T-helper 2 cell treated with Interferon-gamma antibody and Interleukin-4, amounts not matched to agents 5 μg/mL and 100 μg/mL, for 36 hours (primary cell): ENCODE results near the gene WNT9B.

Experiments used
- DNase-seq: peaks from one replicate; pipeline ENCODE4 v3.0.0; 2021; ENCODE audit warnings: low spot score
- H3K27ac Mint-ChIP-seq: one replicate; pipeline ENCODE4 v1.8.0; 2021; ENCODE audit warnings: mild to moderate bottlenecking, mixed read lengths
- H3K27me3 Mint-ChIP-seq: one replicate; pipeline ENCODE4 v1.8.0; 2021; ENCODE audit warnings: low read depth, mixed read lengths
- H3K36me3 Mint-ChIP-seq: one replicate; pipeline ENCODE4 v1.8.0; 2021; ENCODE audit warnings: low read depth, mixed read lengths
- H3K4me1 Mint-ChIP-seq: one replicate; pipeline ENCODE4 v1.8.0; 2021; ENCODE audit warnings: low read depth, mixed read lengths
- H3K4me3 Mint-ChIP-seq: one replicate; pipeline ENCODE4 v1.8.0; 2022; ENCODE audit warnings: mild to moderate bottlenecking, moderate library complexity, mixed read lengths
- H3K9me3 Mint-ChIP-seq: one replicate; pipeline ENCODE4 v1.8.0; 2021; ENCODE audit warnings: mixed read lengths

WNT9B gene

DNA sequence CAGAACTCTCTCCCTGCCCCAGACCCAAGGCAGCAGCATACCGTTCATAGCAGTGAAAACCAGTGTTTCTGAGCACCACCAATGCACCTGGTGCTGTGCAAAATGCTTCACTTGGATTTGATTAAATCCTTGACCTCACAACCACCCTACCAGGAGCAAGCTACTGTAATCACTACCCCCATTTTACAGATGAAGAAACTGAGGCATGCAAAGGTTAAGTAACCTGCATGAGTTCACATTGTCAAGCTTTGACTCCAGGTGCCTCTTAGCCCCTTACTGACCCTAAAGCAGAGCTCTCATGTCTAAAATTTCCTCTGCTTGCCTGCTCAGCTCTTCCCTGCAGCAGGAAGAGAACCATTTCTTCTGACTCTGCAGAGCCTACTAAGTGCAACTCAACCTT is 37.3 kb downstream of the WNT9B start:
- H3K4me1 Mint-ChIP-seq = no peaks in the 10 kb centered on the region
- H3K27me3 Mint-ChIP-seq = peaks cover 13% of the 10 kb centered on the region
- H3K27ac Mint-ChIP-seq = no peak overlapping the region
- H3K9me3 Mint-ChIP-seq = no peaks in the 10 kb centered on the region
- no peak overlapping the region for H3K4me3 Mint-ChIP-seq
- DNase-seq = no peak
- H3K36me3 Mint-ChIP-seq = no peaks in the 10 kb centered on the region

DNA sequence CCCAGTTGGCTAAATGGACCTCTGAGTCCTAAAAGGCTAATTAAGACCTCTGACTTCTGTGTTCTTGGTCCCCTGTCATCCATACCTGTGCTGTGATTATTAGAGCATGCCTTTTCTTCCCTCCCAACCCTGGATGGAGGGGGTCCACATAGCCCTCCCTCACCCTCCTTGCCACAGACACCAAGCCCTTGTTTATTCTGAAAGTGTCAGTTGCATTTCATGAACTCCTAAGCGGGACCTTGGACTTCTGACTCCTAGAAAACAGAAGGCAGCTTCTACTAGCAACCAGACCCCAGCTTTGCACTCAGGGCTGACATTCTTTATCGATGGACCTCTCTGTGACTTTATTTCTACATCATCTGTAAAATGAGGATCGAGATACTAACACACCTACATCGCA is 38.1 kb downstream of the WNT9B start:
- Mint-ChIP-seq H3K36me3 (no peaks in the 10 kb centered on the region), H3K9me3 (no peaks in the 10 kb centered on the region), H3K27ac (no peak overlapping the region), H3K4me3 (no peak overlapping the region), H3K27me3 (peaks cover 13% of the 10 kb centered on the region), H3K4me1 (no peaks in the 10 kb centered on the region)
- no peak for DNase-seq

DNA sequence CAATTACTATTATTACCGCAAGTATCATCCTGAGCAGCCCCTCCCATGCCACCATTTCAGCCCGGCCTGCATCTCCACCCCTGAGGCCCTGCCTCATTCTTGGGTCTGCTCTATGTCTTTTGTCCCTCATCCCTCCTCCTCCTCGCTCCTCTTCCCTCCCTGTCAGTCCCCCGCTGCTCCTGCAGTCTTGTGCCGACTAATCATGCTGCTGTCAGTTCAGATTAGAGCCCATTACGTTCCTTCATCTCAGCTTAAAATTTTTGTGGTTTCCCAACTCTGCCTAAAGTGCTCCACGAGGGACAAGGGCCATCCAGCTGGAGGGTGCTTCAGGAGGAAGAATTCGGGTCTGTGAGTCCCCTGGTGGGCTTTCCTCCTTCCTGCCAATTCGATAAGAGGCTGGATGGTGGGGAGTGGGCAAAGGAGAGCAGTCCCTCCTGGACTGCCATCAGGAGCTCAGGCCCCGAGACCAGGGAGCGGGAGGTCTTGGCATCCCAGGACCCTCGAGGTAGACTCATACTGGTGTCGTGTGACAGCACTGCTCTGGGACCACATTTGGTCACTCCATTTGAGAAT is 38.7 kb downstream of the WNT9B start:
- H3K4me3 Mint-ChIP-seq = no peak overlapping the region
- H3K4me1 Mint-ChIP-seq = no peaks in the 10 kb centered on the region
- H3K27me3 Mint-ChIP-seq = peaks cover 13% of the 10 kb centered on the region
- DNase-seq = no peak
- H3K27ac Mint-ChIP-seq = no peak overlapping the region
- H3K36me3 Mint-ChIP-seq = no peaks in the 10 kb centered on the region
- no peaks in the 10 kb centered on the region for H3K9me3 Mint-ChIP-seq

DNA sequence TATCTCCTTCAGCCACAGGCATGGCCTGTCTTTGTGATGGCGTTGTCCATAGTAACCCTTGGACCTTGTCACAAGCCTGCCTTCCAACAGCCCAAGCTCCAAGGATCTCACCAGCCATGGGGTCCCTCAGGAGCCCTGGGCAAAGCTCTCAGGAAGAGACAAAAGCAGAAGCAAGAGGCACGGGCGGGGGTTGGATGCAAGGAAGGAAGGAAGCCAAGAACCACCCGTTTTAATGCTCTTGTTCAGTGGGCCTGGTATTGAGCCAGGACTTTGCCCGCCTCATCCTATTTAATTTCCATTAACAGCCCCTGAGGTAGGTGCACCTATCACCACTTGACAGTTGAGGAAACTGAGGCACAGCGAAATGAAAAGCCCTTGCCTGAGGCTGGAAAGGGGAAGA is 39.3 kb downstream of the WNT9B start:
- no peak for DNase-seq
- H3K9me3 Mint-ChIP-seq = no peaks in the 10 kb centered on the region
- peak overlapping the region; percentile 20 for H3K27ac Mint-ChIP-seq
- no peaks in the 10 kb centered on the region for H3K36me3 Mint-ChIP-seq
- no peak overlapping the region for H3K4me3 Mint-ChIP-seq
- H3K4me1 Mint-ChIP-seq = no peaks in the 10 kb centered on the region
- peaks cover 13% of the 10 kb centered on the region for H3K27me3 Mint-ChIP-seq

DNA sequence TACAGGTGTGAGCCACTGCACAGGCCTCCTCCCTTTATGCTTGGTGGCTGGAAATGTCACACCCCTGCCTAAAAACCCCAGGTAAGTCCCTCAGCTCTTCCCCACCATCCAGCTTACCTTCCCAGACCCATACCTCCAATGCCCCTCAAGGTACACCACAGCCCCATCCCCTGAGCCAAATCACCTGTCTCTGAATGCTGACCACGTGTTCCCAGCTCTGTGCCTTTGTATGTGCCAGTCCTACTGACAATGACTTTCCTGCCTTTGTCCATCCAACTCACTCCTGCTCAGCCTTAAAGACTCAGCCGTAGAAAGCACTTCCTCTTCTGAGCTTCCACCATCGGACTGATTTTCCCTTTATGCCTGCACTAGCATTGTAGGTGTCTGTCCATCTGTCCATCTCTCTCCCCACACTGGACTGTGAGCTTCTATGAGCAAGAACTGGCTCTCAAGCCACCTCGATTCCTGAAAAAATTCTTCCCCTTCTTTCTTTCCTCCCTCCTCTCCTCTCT is 40.9 kb downstream of the WNT9B start:
- H3K4me3 Mint-ChIP-seq = no peak overlapping the region
- DNase-seq = no peak
- H3K4me1 Mint-ChIP-seq = no peaks in the 10 kb centered on the region
- peaks cover 13% of the 10 kb centered on the region for H3K27me3 Mint-ChIP-seq
- H3K36me3 Mint-ChIP-seq = no peaks in the 10 kb centered on the region
- no peak overlapping the region for H3K27ac Mint-ChIP-seq
- H3K9me3 Mint-ChIP-seq = no peaks in the 10 kb centered on the region

DNA sequence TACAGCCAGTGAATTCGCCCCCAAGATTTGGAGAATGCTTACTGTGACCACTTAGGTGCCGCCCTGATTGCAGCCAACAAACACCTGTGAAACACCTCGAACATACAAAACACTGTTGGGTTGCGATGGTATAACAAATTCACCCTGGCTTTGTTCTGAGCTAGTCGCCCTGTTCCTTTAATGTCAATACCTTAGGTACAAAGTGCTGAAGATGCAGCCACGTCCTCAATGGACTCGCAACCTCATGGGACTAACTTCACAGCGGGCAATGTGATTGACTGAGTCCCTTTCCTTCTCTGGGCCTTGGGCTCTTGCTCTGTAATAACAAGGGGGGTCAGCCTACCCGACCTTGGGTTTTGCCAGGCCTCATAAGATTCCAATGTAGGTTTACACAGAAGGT is 42.6 kb downstream of the WNT9B start:
- no peak overlapping the region for H3K27ac Mint-ChIP-seq
- no peaks in the 10 kb centered on the region for H3K36me3 Mint-ChIP-seq
- H3K27me3 Mint-ChIP-seq = peaks cover 8% of the 10 kb centered on the region
- no peaks in the 10 kb centered on the region for H3K4me1 Mint-ChIP-seq
- no peak for DNase-seq
- H3K9me3 Mint-ChIP-seq = no peaks in the 10 kb centered on the region
- H3K4me3 Mint-ChIP-seq = no peak overlapping the region

DNA sequence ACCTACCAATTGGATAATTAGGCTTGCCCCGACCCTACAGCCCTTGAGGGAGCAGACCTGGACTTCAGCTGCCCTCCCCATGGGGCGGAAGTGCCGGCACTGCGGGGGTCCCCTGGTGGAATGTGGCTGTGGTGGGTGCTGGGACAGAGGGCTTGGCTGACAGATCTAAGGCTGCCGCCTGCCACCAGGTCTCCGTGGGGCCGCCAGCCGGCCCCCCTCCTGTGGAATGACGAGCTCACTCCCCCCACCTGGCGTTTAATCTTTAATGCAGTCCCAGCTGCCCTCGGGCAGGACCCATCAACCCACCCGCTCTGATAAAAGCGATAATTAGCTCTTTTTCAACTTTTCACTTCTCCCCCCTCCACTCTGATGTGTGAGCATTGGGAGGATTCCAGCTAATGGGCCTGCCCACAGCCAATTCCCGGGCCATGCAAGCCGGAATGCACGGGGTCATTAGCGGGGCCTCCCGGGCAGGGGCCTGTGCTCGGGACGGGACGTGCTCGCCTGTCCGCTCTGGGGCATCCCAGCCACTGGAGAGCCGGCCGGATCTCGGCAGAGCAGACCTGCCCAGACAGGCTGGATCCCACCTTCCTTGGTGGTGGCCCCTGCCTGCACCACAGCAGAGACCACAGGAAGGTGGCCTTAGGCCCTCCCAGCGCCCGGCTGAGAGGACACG is 43.2 kb downstream of the WNT9B start:
- H3K27me3 Mint-ChIP-seq = peaks cover 5% of the 10 kb centered on the region
- DNase-seq = no peak
- no peak overlapping the region for H3K4me3 Mint-ChIP-seq
- no peaks in the 10 kb centered on the region for H3K4me1 Mint-ChIP-seq
- H3K36me3 Mint-ChIP-seq = no peaks in the 10 kb centered on the region
- H3K9me3 Mint-ChIP-seq = no peaks in the 10 kb centered on the region
- H3K27ac Mint-ChIP-seq = no peak overlapping the region

DNA sequence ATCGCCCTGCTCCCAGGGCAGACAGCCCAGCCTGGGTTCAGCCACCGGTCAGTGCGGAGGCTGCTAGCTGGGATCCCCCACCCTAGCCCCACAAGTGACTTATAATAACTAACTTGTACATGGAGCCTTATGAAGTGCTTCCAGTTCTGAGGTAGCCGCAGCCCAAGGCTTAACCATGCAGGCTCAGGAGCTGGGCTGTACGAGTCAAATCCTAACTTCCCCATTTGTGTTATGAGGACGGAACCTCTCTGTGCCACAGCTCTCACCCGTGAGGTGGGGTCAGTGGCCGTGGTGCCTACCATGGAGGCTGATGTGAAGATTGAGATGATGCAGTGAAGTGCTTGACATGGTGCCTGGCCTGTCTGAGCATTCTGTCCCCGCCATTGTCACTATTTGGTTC is 43.8 kb downstream of the WNT9B start:
- no peak for DNase-seq
- Mint-ChIP-seq H3K36me3 (no peaks in the 10 kb centered on the region), H3K9me3 (no peaks in the 10 kb centered on the region), H3K27ac (no peak overlapping the region), H3K27me3 (peaks cover 5% of the 10 kb centered on the region), H3K4me1 (no peaks in the 10 kb centered on the region), H3K4me3 (no peak overlapping the region)

DNA sequence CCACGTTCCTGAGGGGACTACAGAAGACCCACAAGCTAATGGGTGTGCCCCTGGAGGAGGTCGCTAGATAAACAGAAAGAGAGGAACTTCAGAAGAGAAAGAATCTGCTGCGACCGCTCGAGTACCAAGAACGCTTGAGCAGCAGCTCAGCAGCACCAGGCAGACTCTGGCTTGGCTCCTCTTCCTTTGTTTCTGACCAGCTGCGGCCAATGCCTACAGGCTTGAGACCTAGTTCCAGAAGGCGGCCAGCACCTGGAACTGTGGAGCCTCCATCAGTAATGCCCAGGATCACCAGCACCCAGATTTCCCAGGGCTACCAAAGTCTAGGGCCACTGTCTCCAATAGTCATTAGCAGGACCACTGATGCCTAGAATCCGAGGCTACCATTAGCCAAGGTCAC is 45.6 kb downstream of the WNT9B start:
- peaks cover 5% of the 10 kb centered on the region for H3K27me3 Mint-ChIP-seq
- no peak for DNase-seq
- H3K4me3 Mint-ChIP-seq = no peak overlapping the region
- H3K27ac Mint-ChIP-seq = no peak overlapping the region
- no peaks in the 10 kb centered on the region for H3K36me3 Mint-ChIP-seq
- H3K9me3 Mint-ChIP-seq = no peaks in the 10 kb centered on the region
- no peaks in the 10 kb centered on the region for H3K4me1 Mint-ChIP-seq

DNA sequence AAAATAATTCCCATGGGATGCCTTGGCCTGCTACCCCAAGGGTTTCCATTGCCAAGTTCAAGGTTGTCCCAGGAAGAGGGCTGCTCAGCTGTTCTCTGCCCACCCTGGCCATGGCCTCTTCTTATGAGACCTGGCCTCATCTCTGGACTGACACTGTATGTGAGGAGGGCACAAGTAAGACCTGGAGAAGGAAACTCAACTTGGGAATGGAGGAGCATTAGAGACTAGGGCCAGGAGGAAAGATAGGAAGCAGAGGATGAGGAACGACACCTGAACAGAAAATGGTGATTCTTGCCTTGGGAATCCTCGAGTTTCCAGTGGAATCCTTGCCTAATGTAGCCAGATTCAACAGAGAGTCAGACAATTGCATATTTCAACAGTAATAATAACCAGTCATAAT is 47.0 kb downstream of the WNT9B start:
- no peak overlapping the region for H3K27ac Mint-ChIP-seq
- DNase-seq = no peak
- no peak overlapping the region for H3K4me3 Mint-ChIP-seq
- H3K4me1 Mint-ChIP-seq = no peaks in the 10 kb centered on the region
- no peaks in the 10 kb centered on the region for H3K27me3 Mint-ChIP-seq
- H3K9me3 Mint-ChIP-seq = no peaks in the 10 kb centered on the region
- no peaks in the 10 kb centered on the region for H3K36me3 Mint-ChIP-seq

DNA sequence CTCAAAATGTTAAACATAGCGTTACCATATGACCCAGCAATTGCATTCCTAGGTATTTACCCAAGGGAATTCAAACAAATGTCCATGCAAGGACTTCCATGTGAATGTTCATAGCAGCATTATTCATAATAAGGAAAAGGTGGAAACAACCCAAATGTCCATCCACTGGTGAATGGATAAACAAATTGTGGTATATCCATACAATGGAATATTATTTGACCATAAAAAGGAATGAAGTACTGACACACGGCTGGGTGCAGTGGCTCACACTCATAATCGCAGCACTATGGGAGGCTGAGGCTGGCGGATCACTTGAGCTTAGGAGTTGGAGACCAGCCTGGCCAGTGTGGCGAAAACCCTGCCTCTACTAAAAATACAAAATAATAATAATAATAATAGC is 47.5 kb downstream of the WNT9B start:
- Mint-ChIP-seq H3K27me3 (no peaks in the 10 kb centered on the region), H3K36me3 (no peaks in the 10 kb centered on the region)

DNA sequence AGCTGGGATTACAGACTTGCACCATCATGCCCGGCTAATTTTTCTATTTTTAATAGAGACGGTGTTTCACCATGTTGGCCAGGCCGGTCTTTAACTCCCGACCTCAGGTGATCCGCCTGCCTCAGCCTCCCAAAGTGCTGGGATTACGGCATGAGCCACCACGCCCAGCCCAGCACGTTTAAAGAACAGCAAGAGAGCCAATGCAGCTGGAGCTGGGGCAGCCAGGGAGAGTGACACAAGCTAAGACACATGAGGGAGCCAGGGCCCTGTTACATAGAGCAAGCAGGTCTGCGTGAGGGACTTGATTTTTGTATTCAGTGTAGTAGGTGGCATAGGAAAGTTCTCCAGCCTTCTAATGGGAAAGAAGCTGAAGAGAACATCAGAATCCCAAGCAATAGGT is 49.9 kb downstream of the WNT9B start:
- Mint-ChIP-seq H3K27me3 (peaks cover 2% of the 10 kb centered on the region), H3K36me3 (no peaks in the 10 kb centered on the region), H3K4me3 (no peak overlapping the region), H3K27ac (no peak overlapping the region), H3K4me1 (peaks cover 3% of the 10 kb centered on the region), H3K9me3 (no peaks in the 10 kb centered on the region)
- no peak for DNase-seq

More for the DNA sequence above, 47.5 kb downstream of the WNT9B start:
- no peak overlapping the region for H3K4me3 Mint-ChIP-seq
- H3K9me3 Mint-ChIP-seq = no peaks in the 10 kb centered on the region
- H3K4me1 Mint-ChIP-seq = no peaks in the 10 kb centered on the region
- H3K27ac Mint-ChIP-seq = no peak overlapping the region
- DNase-seq = no peak

DNA sequence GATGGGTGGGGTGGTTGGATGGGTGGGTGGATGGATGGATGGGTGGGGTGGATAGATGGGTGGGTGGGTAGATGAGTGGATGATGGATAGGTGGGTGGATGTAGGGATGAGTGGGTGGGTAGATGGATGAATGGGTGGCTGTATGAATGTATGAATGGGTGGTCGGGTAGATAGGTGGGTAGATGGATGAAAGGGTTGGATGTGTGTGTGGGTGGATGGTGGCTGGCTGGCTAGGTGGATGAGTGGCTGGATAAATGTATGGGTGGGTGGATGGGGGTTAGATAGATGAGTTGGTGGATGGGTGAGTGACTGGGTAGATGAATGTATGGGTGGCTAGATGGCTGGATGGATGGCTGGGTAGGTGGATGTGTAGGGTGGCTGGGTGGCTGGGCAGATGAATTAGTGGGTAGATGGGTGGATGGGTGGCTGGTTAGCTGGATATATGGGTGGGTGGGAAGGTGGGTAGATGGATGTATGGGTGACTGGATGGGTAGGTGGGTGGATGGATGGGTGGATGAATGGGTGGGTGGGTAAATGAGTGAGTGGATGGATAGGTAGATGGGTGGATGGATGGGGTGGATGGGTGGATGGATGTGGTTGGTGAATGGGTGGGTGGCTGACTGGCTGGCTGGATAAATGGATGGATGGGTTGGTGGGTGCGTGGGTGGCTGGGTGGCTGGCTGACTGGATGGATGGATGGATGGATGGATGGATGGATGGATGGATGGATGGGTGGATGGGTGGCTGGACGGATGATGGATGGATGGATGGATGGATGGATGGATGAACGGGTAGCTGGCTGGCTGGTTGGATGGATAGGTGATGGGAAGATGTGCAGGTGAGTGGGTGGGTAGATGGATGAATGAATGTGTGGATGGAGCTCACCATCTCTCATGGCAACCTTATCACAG is 52.6 kb downstream of the WNT9B start:
- no peak overlapping the region for H3K27ac Mint-ChIP-seq
- H3K4me3 Mint-ChIP-seq = no peak overlapping the region
- H3K36me3 Mint-ChIP-seq = no peaks in the 10 kb centered on the region
- peaks cover 3% of the 10 kb centered on the region for H3K4me1 Mint-ChIP-seq
- H3K9me3 Mint-ChIP-seq = no peaks in the 10 kb centered on the region
- no peak for DNase-seq
- peaks cover 2% of the 10 kb centered on the region for H3K27me3 Mint-ChIP-seq

DNA sequence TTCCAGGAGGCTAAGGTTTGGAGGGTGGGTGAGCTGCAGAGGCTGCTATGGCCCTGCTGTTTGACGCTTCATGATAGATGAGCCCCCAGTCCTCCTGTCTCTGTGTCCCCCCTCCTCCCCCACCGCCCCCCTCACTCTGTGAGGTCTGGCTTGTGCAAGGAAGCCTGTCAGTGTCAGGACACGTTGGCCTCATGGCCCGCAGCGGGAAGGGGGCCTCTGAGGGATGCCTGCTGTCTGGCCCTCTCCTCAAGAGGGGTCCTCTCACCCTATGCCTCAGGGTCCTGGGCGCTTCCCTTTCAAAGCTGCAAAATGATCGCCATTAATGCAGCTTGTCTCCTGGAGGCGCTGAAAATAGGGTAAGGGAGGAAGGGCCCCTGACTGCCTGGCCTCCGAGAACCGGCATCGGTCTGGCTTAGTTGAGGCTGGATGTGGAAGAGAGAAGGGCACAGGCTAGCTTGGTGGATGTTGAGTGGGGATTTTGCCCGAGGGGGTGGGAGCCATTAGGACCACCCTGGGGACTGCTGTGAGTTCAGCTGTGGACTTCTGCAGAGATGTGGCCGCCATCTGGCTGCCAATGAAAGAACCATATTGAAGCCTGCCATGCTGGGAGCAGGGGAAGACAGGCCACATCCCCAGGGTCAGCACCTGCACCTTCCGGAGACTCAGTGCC is 56.8 kb downstream of the WNT9B start:
- DNase-seq = no peak
- Mint-ChIP-seq H3K4me1 (peaks cover 3% of the 10 kb centered on the region), H3K4me3 (no peak overlapping the region), H3K36me3 (no peaks in the 10 kb centered on the region), H3K27me3 (peaks cover 5% of the 10 kb centered on the region), H3K9me3 (no peaks in the 10 kb centered on the region), H3K27ac (no peak overlapping the region)
